ENCODE measurements around the gene DNMT1. TPM values are rescaled to one million over a fixed set of nuclear protein-coding genes. Genes with fewer than 3 reads are reported as not detected.
"Not testable (repeated sequence)": the region's sequence is repeated elsewhere in the genome, so short reads cannot be mapped to it uniquely, and the experiment has no call there.

The DNMT1 gene
- total and polyA plus RNA-seq, 12 donors: 11.8 to 36.4 (median 21.6) TPM

GRCh38 chr19:10182076-10182475 lies 12.7 kb downstream of the DNMT1 start:
- intact Hi-C loops (cut with DNase I): no loop called here
- H3K36me3 ChIP-seq: peaks cover 0 to 93% (median 35%) of the 10 kb centered on the region in 9 donors
- 97 to 100% methylated on average over 1 of the region's 1 CpG for WGBS, 2 donors

GRCh38 chr19:10180459-10180858 lies 14.3 kb downstream of the DNMT1 start:
- no peaks in the 10 kb centered on the region for H3K9me3 ChIP-seq
- intact Hi-C loops (cut with DNase I): no loop called here
- no peak for ATAC-seq
- TF ChIP-seq, protein P1, sequence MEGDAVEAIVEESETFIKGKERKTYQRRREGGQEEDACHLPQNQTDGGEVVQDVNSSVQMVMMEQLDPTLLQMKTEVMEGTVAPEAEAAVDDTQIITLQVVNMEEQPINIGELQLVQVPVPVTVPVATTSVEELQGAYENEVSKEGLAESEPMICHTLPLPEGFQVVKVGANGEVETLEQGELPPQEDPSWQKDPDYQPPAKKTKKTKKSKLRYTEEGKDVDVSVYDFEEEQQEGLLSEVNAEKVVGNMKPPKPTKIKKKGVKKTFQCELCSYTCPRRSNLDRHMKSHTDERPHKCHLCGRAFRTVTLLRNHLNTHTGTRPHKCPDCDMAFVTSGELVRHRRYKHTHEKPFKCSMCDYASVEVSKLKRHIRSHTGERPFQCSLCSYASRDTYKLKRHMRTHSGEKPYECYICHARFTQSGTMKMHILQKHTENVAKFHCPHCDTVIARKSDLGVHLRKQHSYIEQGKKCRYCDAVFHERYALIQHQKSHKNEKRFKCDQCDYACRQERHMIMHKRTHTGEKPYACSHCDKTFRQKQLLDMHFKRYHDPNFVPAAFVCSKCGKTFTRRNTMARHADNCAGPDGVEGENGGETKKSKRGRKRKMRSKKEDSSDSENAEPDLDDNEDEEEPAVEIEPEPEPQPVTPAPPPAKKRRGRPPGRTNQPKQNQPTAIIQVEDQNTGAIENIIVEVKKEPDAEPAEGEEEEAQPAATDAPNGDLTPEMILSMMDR (IDR thresholded peaks at IDR 0.05): no peak
- no peak overlapping the region for H3K27ac ChIP-seq
- no peak for DNase-seq
- no peak overlapping the region for H3K4me3 ChIP-seq
- H3K36me3 ChIP-seq: peaks cover 0 to 93% (median 45%) of the 10 kb centered on the region in 9 donors
- no peaks in the 10 kb centered on the region for H3K4me1 ChIP-seq
- WGBS, 2 donors: 79 to 85% methylated on average over 7 of the region's 7 CpGs
- H3K27me3 ChIP-seq: no peaks in the 10 kb centered on the region

More at GRCh38 chr19:10182076-10182475, 12.7 kb downstream of the DNMT1 start:
- H3K27ac ChIP-seq: peak overlapping the region in 1 of 10 donors; percentile 31
- no peak overlapping the region for H3K4me3 ChIP-seq
- ATAC-seq (no peak), DNase-seq (no peak)
- peaks cover 0 to 4% (median 0%) of the 10 kb centered on the region in 9 donors for H3K4me1 ChIP-seq
- no peaks in the 10 kb centered on the region for H3K27me3 ChIP-seq
- TF ChIP-seq, protein P1 (IDR thresholded peaks at IDR 0.05): no peak
- H3K9me3 ChIP-seq: no peaks in the 10 kb centered on the region

GRCh38 chr19:10180024-10180423 lies 14.7 kb downstream of the DNMT1 start:
- H3K4me1 ChIP-seq: not testable (repeated sequence)
- WGBS, 2 donors: 96% methylated on average over 6 of the region's 6 CpGs

GRCh38 chr19:10173527-10173926 lies 21.2 kb downstream of the DNMT1 start:
- 88 to 90% methylated on average over 9 of the region's 9 CpGs for WGBS, 2 donors
- peaks cover 0 to 100% (median 33%) of the 10 kb centered on the region in 9 donors for H3K36me3 ChIP-seq
- H3K4me1 ChIP-seq: no peaks in the 10 kb centered on the region
- H3K9me3 ChIP-seq: no peaks in the 10 kb centered on the region
- DNase-seq: no peak
- H3K27ac ChIP-seq: no peak overlapping the region
- intact Hi-C loops (cut with DNase I): no loop called here
- TF ChIP-seq, protein P1 (IDR thresholded peaks at IDR 0.05): no peak
- H3K4me3 ChIP-seq: no peak overlapping the region
- no peak for ATAC-seq
- no peaks in the 10 kb centered on the region for H3K27me3 ChIP-seq

More at GRCh38 chr19:10180024-10180423, 14.7 kb downstream of the DNMT1 start:
- ATAC-seq; H3K4me3 ChIP-seq; DNase-seq; H3K27me3 ChIP-seq; H3K9me3 ChIP-seq; H3K27ac ChIP-seq; intact Hi-C loops (cut with DNase I): not testable (repeated sequence)
- H3K36me3 ChIP-seq: peaks cover 0 to 93% (median 45%) of the 10 kb centered on the region in 9 donors

GRCh38 chr19:10168386-10168948 lies 26.3 kb downstream of the DNMT1 start:
- no peak for DNase-seq
- no peak overlapping the region for H3K27ac ChIP-seq
- no peak overlapping the region for H3K4me3 ChIP-seq
- ATAC-seq: no peak
- TF ChIP-seq, protein P1 (IDR thresholded peaks at IDR 0.05): no peak
- H3K27me3 ChIP-seq: no peaks in the 10 kb centered on the region
- H3K9me3 ChIP-seq: no peaks in the 10 kb centered on the region
- 93 to 96% methylated on average over 2 of the region's 2 CpGs for WGBS, 2 donors
- peaks cover 0 to 100% (median 37%) of the 10 kb centered on the region in 9 donors for H3K36me3 ChIP-seq
- no peaks in the 10 kb centered on the region for H3K4me1 ChIP-seq
- intact Hi-C loops (cut with DNase I): no loop called here
